ENCODE data around the gene TACC3. TPM values are rescaled to one million over a fixed set of nuclear protein-coding genes. Genes with fewer than 3 reads are reported as not detected.

Gene TACC3
- total RNA-seq, 1 experiment from 2014 or later, result 156 TPM

- H3K9ac ChIP-seq (ENCODE audit: extremely low read depth, insufficient read length, low read length), result no peak within 1 kb of the TSS
- WGBS (ENCODE audit: extremely low coverage, insufficient read length, low lambda C conversion rate), result no CpG with 5 or more reads among the region's 118 CpGs
- H3K9me3 ChIP-seq (ENCODE audit: control insufficient read depth, low read depth, low read length), result no peaks in the 10 kb centered on the region
Measured at GRCh38 chr4:1683736-1684505, 37.4 kb upstream of the TACC3 start, which contains the start of gene FAM53A. FAM53A (minus strand) TSS chr4:1684313; CDS start chr4:1668741, 15,572 bp downstream.

More at GRCh38 chr4:1683736-1684505, 37.4 kb upstream of the TACC3 start, which contains the start of gene FAM53A:
- Mint-ChIP-seq H3K27me3 (ENCODE audit: low read depth) (peaks cover 29% of the 10 kb centered on the region), H3K9me3 (peaks cover 2% of the 10 kb centered on the region in 2 experiments; a peak in 1 of 5 replicates), H3K4me1 (peaks cover 16% of the 10 kb centered on the region in 2 experiments), H3K36me3 (ENCODE audit: insufficient read depth in 1 of 3, low read depth in 3 of 3) (no peaks in the 10 kb centered on the region), H3K27ac (peak within 1 kb of the TSS in 1 of 3 experiments; percentile 70; a peak in 1 of 7 replicates), H3K4me3 (peak within 1 kb of the TSS; percentile 64 to 86)
- no peak within 1 kb of the TSS for H2BK12ac ChIP-seq (ENCODE audit: insufficient read length, low read depth, low read length)
- no peak within 1 kb of the TSS for H2BK5ac ChIP-seq (ENCODE audit: insufficient read length, low read length)
- peaks cover 7% of the 10 kb centered on the region; the same call in 1 of the 2 replicates for H3K27me3 ChIP-seq (ENCODE audit: insufficient read depth, low read length)
- H3K79me2 ChIP-seq (ENCODE audit: insufficient read depth, low read length), result no peaks in the 10 kb centered on the region
- no peak within 1 kb of the TSS for H3K18ac ChIP-seq (ENCODE audit: insufficient read length, low read depth, low read length)
- no peak within 1 kb of the TSS for H2AFZ ChIP-seq (ENCODE audit: low read length)
- no peak within 1 kb of the TSS for H3K27ac ChIP-seq (ENCODE audit: insufficient read length, low read depth, low read length)
- no peak within 1 kb of the TSS for H2BK15ac ChIP-seq (ENCODE audit: low read depth, low read length)
- no peak within 1 kb of the TSS for H3K56ac ChIP-seq (ENCODE audit: insufficient read length, low read depth, low read length)
- no peaks in the 10 kb centered on the region for H3K79me1 ChIP-seq (ENCODE audit: insufficient read depth, low read depth, low read length, poor library complexity, severe bottlenecking)
- no peak within 1 kb of the TSS for H4K5ac ChIP-seq (ENCODE audit: insufficient read length, low read depth, low read length)
- no peak within 1 kb of the TSS for H3K23ac ChIP-seq (ENCODE audit: insufficient read length, low read depth, low read length)
- peaks cover 2% of the 10 kb centered on the region for H3K23me2 ChIP-seq (ENCODE audit: insufficient read length, low read depth, low read length, poor library complexity, severe bottlenecking)
- no peak within 1 kb of the TSS for H4K8ac ChIP-seq (replicated peaks; ENCODE audit: insufficient read length, low read depth, low read length)
- H4K20me1 ChIP-seq (ENCODE audit: control insufficient read depth, insufficient read depth, insufficient read length), result no peaks in the 10 kb centered on the region
- TF ChIP-seq CTCF (conservative IDR thresholded peaks at IDR 0.05), result no peak
- no peak within 1 kb of the TSS for H2BK20ac ChIP-seq (ENCODE audit: low read depth, low read length, poor library complexity, severe bottlenecking)
- no peak within 1 kb of the TSS for H3K4ac ChIP-seq (ENCODE audit: low read depth, low read length)
- H2BK120ac ChIP-seq (ENCODE audit: low read depth, low read length, poor library complexity, severe bottlenecking), result no peak within 1 kb of the TSS
- no peak within 1 kb of the TSS for H4K91ac ChIP-seq (ENCODE audit: insufficient read length, low read depth, low read length)
- H3T11ph ChIP-seq (ENCODE audit: low read length), result no peak within 1 kb of the TSS
- DNase-seq, result peak; percentile 93
- peak within 1 kb of the TSS; percentile 45; the same call in 1 of the 2 replicates for H3K14ac ChIP-seq (ENCODE audit: insufficient read depth, low read length)
- H3K4me1 ChIP-seq (ENCODE audit: insufficient read depth, low read length), result no peaks in the 10 kb centered on the region
- peak within 1 kb of the TSS; percentile 40 for H3K4me2 ChIP-seq (ENCODE audit: insufficient read depth, insufficient read length, low read length)
- no peak within 1 kb of the TSS for H2AK5ac ChIP-seq (ENCODE audit: insufficient read length, low read length)
